ENCODE results near the gene ADAM22.

The ADAM22 gene

GRCh38 chr7:88042157-88042556 lies 108.1 kb downstream of the ADAM22 start:
- H3K36me3 ChIP-seq (ENCODE audit: insufficient read depth, low read length): no peaks in the 10 kb centered on the region
- H3K9me3 ChIP-seq (ENCODE audit: low read length): no peaks in the 10 kb centered on the region
- H3K27ac ChIP-seq (ENCODE audit: low read depth, low read length): no peak overlapping the region
- no peak overlapping the region for H3K9ac ChIP-seq (ENCODE audit: low read length)
- no peaks in the 10 kb centered on the region for H3K27me3 ChIP-seq (ENCODE audit: control insufficient read depth in 1 of 2, insufficient read depth in 2 of 2, low read length in 2 of 2)
- H3K4me1 ChIP-seq (ENCODE audit: insufficient read depth, low read length): peaks cover 10% of the 10 kb centered on the region
- no peak overlapping the region for H3K4me3 ChIP-seq (ENCODE audit: low read depth in 1 of 2, low read length in 2 of 2)

- no peak overlapping the region for H3K9ac ChIP-seq (ENCODE audit: low read length)
- no peaks in the 10 kb centered on the region for H3K36me3 ChIP-seq (ENCODE audit: insufficient read depth, low read length)
- no peaks in the 10 kb centered on the region for H3K27me3 ChIP-seq (ENCODE audit: control insufficient read depth in 1 of 2, insufficient read depth in 2 of 2, low read length in 2 of 2)
- H3K9me3 ChIP-seq (ENCODE audit: low read length): no peaks in the 10 kb centered on the region
- no peak overlapping the region for H3K4me3 ChIP-seq (ENCODE audit: low read depth in 1 of 2, low read length in 2 of 2)
- peaks cover 10% of the 10 kb centered on the region for H3K4me1 ChIP-seq (ENCODE audit: insufficient read depth, low read length)
- H3K27ac ChIP-seq (ENCODE audit: low read depth, low read length): no peak overlapping the region
These were observed 108.8 kb downstream of the ADAM22 start for GRCh38 chr7:88042803-88043202.

- H3K9me3 ChIP-seq (ENCODE audit: low read length): no peaks in the 10 kb centered on the region
- H3K4me1 ChIP-seq (ENCODE audit: insufficient read depth, low read length): peaks cover 10% of the 10 kb centered on the region
These were observed 110.0 kb downstream of the ADAM22 start for GRCh38 chr7:88044069-88044468.

GRCh38 chr7:88046839-88047573 lies 113.0 kb downstream of the ADAM22 start:
- no peaks in the 10 kb centered on the region for H3K9me3 ChIP-seq (ENCODE audit: low read length)
- no peaks in the 10 kb centered on the region for H3K36me3 ChIP-seq (ENCODE audit: insufficient read depth, low read length)
- H3K4me3 ChIP-seq (ENCODE audit: low read depth in 1 of 2, low read length in 2 of 2): no peak overlapping the region
- no peaks in the 10 kb centered on the region for H3K27me3 ChIP-seq (ENCODE audit: control insufficient read depth in 1 of 2, insufficient read depth in 2 of 2, low read length in 2 of 2)
- H3K27ac ChIP-seq (ENCODE audit: low read depth, low read length): no peak overlapping the region
- H3K4me1 ChIP-seq (ENCODE audit: insufficient read depth, low read length): peaks cover 10% of the 10 kb centered on the region
- no peak overlapping the region for H3K9ac ChIP-seq (ENCODE audit: low read length)

More at GRCh38 chr7:88044069-88044468, 110.0 kb downstream of the ADAM22 start:
- no peak overlapping the region for H3K27ac ChIP-seq (ENCODE audit: low read depth, low read length)
- H3K9ac ChIP-seq (ENCODE audit: low read length): no peak overlapping the region
- no peaks in the 10 kb centered on the region for H3K27me3 ChIP-seq (ENCODE audit: control insufficient read depth in 1 of 2, insufficient read depth in 2 of 2, low read length in 2 of 2)
- no peak overlapping the region for H3K4me3 ChIP-seq (ENCODE audit: low read depth in 1 of 2, low read length in 2 of 2)
- H3K36me3 ChIP-seq (ENCODE audit: insufficient read depth, low read length): no peaks in the 10 kb centered on the region

- H3K4me3 ChIP-seq (ENCODE audit: low read depth in 1 of 2, low read length in 2 of 2): no peak overlapping the region
- H3K9ac ChIP-seq (ENCODE audit: low read length): no peak overlapping the region
- no peaks in the 10 kb centered on the region for H3K36me3 ChIP-seq (ENCODE audit: insufficient read depth, low read length)
- H3K27ac ChIP-seq (ENCODE audit: low read depth, low read length): no peak overlapping the region
- H3K4me1 ChIP-seq (ENCODE audit: insufficient read depth, low read length): no peaks in the 10 kb centered on the region
- H3K9me3 ChIP-seq (ENCODE audit: low read length): no peaks in the 10 kb centered on the region
- H3K27me3 ChIP-seq (ENCODE audit: control insufficient read depth in 1 of 2, insufficient read depth in 2 of 2, low read length in 2 of 2): no peaks in the 10 kb centered on the region
These were observed 123.6 kb downstream of the ADAM22 start for GRCh38 chr7:88057655-88058054.

GRCh38 chr7:88062238-88062637 lies 128.2 kb downstream of the ADAM22 start:
- Histone ChIP-seq H3K27me3 (ENCODE audit: control insufficient read depth in 1 of 2, insufficient read depth in 2 of 2, low read length in 2 of 2) (no peaks in the 10 kb centered on the region), H3K27ac (ENCODE audit: low read depth, low read length) (no peak overlapping the region), H3K9ac (ENCODE audit: low read length) (no peak overlapping the region), H3K36me3 (ENCODE audit: insufficient read depth, low read length) (no peaks in the 10 kb centered on the region), H3K4me1 (ENCODE audit: insufficient read depth, low read length) (no peaks in the 10 kb centered on the region), H3K9me3 (ENCODE audit: low read length) (no peaks in the 10 kb centered on the region), H3K4me3 (ENCODE audit: low read depth in 1 of 2, low read length in 2 of 2) (no peak overlapping the region)

- Histone ChIP-seq H3K4me1 (ENCODE audit: insufficient read depth, low read length) (no peaks in the 10 kb centered on the region), H3K9ac (ENCODE audit: low read length) (no peak overlapping the region), H3K4me3 (ENCODE audit: low read depth in 1 of 2, low read length in 2 of 2) (no peak overlapping the region), H3K9me3 (ENCODE audit: low read length) (no peaks in the 10 kb centered on the region), H3K27ac (ENCODE audit: low read depth, low read length) (no peak overlapping the region), H3K27me3 (ENCODE audit: control insufficient read depth in 1 of 2, insufficient read depth in 2 of 2, low read length in 2 of 2) (no peaks in the 10 kb centered on the region), H3K36me3 (ENCODE audit: insufficient read depth, low read length) (no peaks in the 10 kb centered on the region)
These were observed 135.0 kb downstream of the ADAM22 start for GRCh38 chr7:88069093-88069492.

- no peaks in the 10 kb centered on the region for H3K4me1 ChIP-seq (ENCODE audit: insufficient read depth, low read length)
- no peak overlapping the region for H3K27ac ChIP-seq (ENCODE audit: low read depth, low read length)
- H3K9me3 ChIP-seq (ENCODE audit: low read length): no peaks in the 10 kb centered on the region
- H3K27me3 ChIP-seq (ENCODE audit: control insufficient read depth in 1 of 2, insufficient read depth in 2 of 2, low read length in 2 of 2): no peaks in the 10 kb centered on the region
- no peaks in the 10 kb centered on the region for H3K36me3 ChIP-seq (ENCODE audit: insufficient read depth, low read length)
- no peak overlapping the region for H3K9ac ChIP-seq (ENCODE audit: low read length)
- H3K4me3 ChIP-seq (ENCODE audit: low read depth in 1 of 2, low read length in 2 of 2): no peak overlapping the region
These were observed 138.1 kb downstream of the ADAM22 start for GRCh38 chr7:88071994-88072714.

- no peaks in the 10 kb centered on the region for H3K36me3 ChIP-seq (ENCODE audit: insufficient read depth, low read length)
- no peaks in the 10 kb centered on the region for H3K27me3 ChIP-seq (ENCODE audit: control insufficient read depth in 1 of 2, insufficient read depth in 2 of 2, low read length in 2 of 2)
- no peaks in the 10 kb centered on the region for H3K4me1 ChIP-seq (ENCODE audit: insufficient read depth, low read length)
- H3K9ac ChIP-seq (ENCODE audit: low read length): no peak overlapping the region
- no peak overlapping the region for H3K27ac ChIP-seq (ENCODE audit: low read depth, low read length)
- H3K9me3 ChIP-seq (ENCODE audit: low read length): no peaks in the 10 kb centered on the region
- H3K4me3 ChIP-seq (ENCODE audit: low read depth in 1 of 2, low read length in 2 of 2): no peak overlapping the region
These were observed 138.6 kb downstream of the ADAM22 start for GRCh38 chr7:88072715-88073055.

- no peaks in the 10 kb centered on the region for H3K4me1 ChIP-seq (ENCODE audit: insufficient read depth, low read length)
- H3K27me3 ChIP-seq (ENCODE audit: control insufficient read depth in 1 of 2, insufficient read depth in 2 of 2, low read length in 2 of 2): no peaks in the 10 kb centered on the region
- H3K27ac ChIP-seq (ENCODE audit: low read depth, low read length): no peak overlapping the region
- H3K4me3 ChIP-seq (ENCODE audit: low read depth in 1 of 2, low read length in 2 of 2): no peak overlapping the region
- H3K9me3 ChIP-seq (ENCODE audit: low read length): no peaks in the 10 kb centered on the region
- H3K9ac ChIP-seq (ENCODE audit: low read length): no peak overlapping the region
- no peaks in the 10 kb centered on the region for H3K36me3 ChIP-seq (ENCODE audit: insufficient read depth, low read length)
These were observed 139.6 kb downstream of the ADAM22 start for GRCh38 chr7:88073626-88074025.

- no peak overlapping the region for H3K27ac ChIP-seq (ENCODE audit: low read depth, low read length)
- H3K4me1 ChIP-seq (ENCODE audit: insufficient read depth, low read length): no peaks in the 10 kb centered on the region
- no peaks in the 10 kb centered on the region for H3K27me3 ChIP-seq (ENCODE audit: control insufficient read depth in 1 of 2, insufficient read depth in 2 of 2, low read length in 2 of 2)
- no peaks in the 10 kb centered on the region for H3K9me3 ChIP-seq (ENCODE audit: low read length)
- no peaks in the 10 kb centered on the region for H3K36me3 ChIP-seq (ENCODE audit: insufficient read depth, low read length)
- no peak overlapping the region for H3K4me3 ChIP-seq (ENCODE audit: low read depth in 1 of 2, low read length in 2 of 2)
- H3K9ac ChIP-seq (ENCODE audit: low read length): no peak overlapping the region
These were observed 141.2 kb downstream of the ADAM22 start for GRCh38 chr7:88075216-88075615.

GRCh38 chr7:88083883-88084282 lies 149.8 kb downstream of the ADAM22 start:
- Histone ChIP-seq H3K36me3 (ENCODE audit: insufficient read depth, low read length) (no peaks in the 10 kb centered on the region), H3K4me3 (ENCODE audit: low read depth in 1 of 2, low read length in 2 of 2) (no peak overlapping the region), H3K9ac (ENCODE audit: low read length) (no peak overlapping the region), H3K27me3 (ENCODE audit: control insufficient read depth in 1 of 2, insufficient read depth in 2 of 2, low read length in 2 of 2) (no peaks in the 10 kb centered on the region), H3K27ac (ENCODE audit: low read depth, low read length) (no peak overlapping the region), H3K4me1 (ENCODE audit: insufficient read depth, low read length) (no peaks in the 10 kb centered on the region), H3K9me3 (ENCODE audit: low read length) (no peaks in the 10 kb centered on the region)
